Glomerular visceral epithelial cell (primary cell): ENCODE measurements around the gene KRTAP12-3.
"Not testable (repeated sequence)": the region's sequence is repeated elsewhere in the genome, so short reads cannot be mapped to it uniquely, and the experiment has no call there.

ENCODE experiments used
- DNase-seq: peaks from one replicate; pipeline ENCODE4 v3.0.0-alpha.2; 2016; ENCODE audit errors: extremely low spot score

The KRTAP12-3 gene

DNA sequence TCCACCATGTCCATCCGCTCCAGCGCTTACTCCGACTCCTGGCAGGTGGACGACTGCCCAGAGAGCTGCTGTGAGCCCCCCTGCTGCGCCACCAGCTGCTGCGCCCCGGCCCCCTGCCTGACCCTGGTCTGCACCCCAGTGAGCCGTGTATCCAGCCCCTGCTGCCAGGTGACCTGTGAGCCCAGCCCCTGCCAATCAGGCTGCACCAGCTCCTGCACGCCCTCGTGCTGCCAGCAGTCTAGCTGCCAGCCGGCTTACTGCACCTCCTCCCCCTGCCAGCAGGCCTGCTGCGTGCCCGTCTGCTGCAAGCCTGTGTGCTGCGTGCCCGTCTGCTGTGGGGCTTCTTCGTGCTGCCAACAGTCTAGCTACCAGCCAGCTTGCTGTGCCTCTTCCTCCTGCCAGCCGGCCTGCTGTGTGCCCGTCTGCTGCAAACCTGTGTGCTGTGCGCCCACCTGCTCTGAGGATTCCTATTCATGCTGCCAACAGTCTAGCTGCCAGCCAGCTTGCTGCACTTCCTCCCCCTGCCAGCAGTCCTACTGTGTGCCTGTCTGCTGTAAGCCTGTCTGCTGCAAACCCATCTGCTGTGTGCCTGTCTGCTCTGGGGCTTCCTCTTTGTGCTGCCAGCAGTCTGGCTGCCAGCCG is 30.4 kb upstream of the KRTAP12-3 start:
- DNase-seq, result not testable (repeated sequence)

- DNase-seq, result not testable (repeated sequence)
Observed at GRCh38 chr21:44627831-44628233, 29.9 kb upstream of the KRTAP12-3 start.

DNA sequence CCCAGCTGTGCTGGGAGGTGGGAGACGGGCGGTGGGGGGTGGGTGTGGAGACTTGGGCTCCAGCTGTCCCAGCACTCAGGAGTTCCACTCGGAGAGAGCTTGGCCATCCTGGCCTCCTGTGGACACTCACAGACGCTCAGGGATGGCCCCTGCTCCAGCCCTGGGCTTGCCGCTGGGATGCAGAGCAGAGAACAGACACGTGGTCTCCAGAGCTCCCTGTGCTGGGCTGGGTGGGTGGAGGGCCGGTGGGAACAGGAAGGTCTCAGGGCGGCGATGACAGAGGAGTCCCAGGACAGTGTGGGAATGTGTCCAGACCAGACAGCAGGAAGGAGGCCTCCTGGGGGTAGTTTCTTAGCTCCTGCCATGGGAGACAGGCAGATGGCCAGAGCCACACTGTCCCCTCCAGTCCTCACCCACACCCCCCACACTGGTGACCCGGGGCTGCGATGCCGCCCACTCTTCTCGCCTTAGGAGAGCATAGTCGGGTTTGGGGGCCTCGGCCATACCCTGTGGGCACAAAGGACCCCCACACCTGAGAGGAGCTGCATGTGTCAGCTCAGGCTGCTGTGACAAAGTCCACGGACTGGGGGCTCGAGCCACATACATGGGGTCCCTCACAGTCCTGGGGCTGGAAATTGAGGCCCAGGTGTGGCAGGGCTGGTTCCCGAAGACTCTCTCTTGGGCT is 28.9 kb upstream of the KRTAP12-3 start:
- DNase-seq, result no peak

- DNase-seq, result no peak
Observed at GRCh38 chr21:44630440-44630839, 27.3 kb upstream of the KRTAP12-3 start.

DNA sequence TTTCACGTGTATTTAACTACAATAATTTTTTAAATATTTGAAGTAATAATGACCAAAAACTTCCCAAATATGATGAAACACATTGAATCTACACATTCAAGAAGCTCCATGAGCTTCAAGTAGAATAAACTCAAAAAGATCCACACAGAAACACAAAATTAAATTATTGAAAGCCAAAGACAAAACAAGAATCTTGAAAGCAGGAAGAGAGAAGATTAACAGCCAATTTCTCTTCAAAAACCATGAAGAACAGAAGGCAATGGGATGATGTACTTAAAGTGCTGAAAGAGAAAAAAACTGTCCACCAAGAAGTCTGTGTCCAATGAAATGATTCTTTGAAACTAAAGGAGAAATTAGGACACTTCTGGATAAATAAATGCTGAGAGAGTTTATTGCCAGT is 25.7 kb upstream of the KRTAP12-3 start:
- DNase-seq, result no peak

DNA sequence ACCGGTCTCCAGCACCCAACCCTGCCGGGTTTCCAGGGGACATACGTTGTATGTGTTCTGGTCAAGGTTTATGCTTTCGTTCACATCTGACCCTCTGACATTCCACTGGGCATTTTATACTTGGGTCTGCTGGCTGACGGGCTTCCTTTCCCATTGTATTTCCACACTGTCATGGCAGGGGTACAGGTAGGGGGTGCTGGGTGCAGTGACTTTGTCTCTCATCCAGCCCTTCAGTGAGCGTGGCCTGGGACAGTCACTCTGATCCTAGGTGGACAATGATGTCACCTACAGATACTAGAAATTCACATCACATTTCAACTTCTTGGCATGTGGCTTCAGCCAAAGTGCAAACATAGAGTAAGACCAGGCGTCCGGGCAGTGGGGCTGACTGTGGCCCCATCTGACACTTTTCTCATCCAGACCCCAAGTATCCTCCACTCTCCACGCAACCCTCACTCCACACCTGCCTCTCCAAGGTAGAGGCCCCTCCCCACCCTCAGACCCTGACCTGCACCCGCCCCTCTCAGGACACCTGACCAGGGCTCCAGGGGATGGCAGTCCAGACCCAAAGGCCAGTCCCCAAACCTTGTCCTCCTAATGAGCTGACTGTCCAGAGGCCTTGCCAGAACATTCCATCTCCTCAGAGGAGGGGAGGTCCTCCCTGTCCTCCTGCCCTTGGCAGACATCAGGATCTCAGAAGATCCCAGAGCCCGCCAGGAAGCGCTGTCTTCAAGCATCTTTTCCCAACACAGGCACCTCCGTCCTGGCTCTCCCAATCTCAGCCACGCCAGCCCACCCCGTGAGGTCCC is 21.3 kb upstream of the KRTAP12-3 start:
- DNase-seq, result no peak

DNA sequence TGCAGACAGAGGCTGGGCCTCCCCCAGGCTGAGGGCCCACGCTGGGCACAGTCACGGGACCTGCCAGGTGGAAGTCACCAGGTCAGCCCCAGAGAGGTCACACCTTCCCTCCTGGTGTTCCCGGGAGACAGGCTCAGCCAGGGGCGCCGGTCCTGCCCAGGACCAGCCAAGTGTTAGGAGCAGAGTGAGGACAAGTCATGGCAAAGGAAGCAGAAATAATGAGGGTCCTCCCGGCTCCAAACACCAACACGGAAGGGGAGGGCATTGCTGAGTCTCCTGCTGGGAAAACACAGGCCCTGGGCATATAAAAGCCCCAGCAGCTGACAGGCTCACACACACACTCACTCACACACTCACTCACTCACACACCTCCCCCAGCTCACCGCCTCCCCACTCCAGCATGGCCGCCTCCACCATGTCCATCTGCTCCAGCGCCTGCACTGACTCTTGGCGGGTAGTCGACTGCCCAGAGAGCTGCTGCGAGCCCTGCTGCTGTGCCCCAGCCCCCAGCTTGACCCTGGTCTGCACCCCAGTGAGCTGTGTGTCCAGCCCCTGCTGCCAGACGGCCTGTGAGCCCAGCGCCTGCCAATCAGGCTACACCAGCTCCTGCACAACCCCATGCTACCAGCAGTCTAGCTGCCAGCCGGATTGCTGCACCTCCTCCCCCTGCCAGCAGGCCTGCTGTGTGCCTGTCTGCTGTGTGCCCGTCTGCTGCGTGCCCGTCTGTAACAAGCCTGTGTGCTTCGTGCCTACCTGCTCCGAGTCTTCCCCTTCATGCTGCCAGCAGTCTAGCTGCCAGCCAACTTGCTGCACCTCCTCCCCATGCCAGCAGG is 20.5 kb upstream of the KRTAP12-3 start, which contains the start of gene KRTAP10-10:
TSS of gene KRTAP10-10 (plus strand) at position 339 of the 833 bp plus-strand sequence. CDS start at position 401, 62 bp downstream.
- no peak for DNase-seq

- DNase-seq, result not testable (repeated sequence)
Observed at GRCh38 chr21:44637851-44638348, 19.8 kb upstream of the KRTAP12-3 start.

DNA sequence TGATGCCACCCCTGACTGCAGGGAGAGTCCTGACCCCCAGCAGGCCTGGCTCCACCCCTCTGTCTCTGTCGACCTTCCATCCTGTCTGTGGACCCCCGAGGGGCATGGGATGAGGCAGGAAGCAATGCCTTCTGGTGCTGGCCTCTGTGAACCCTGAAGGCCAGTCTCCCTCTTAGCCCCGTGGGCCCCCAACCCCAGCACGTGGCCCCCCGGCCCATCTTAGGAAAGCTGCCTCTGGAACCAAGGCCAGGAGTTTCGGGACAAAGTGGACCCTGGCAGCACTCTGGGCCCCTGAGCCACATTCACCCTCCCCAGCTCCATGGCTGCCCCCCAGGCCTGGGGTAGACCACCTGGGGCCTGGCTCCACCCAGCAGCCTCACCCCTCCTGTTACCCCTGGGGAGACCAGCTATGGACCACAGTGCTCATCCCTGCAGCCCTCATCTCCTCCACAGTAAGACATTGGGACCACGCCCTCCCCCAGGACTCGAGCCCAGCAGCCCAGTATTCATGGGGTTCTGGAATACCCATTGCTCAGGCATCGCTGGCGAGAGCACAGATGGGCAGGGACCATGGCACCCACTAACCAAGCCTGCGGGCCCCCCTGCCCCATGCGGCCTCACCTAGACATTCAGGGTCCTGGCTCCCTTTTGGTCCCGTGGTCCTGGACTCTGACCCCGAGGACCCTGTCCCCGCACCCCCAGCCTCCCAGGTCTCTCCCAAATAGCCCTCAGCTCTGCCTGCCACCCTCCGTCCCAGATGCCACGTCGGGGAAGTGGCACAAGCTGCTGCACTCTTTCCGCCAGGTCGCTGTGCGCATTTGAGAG is 19.0 kb upstream of the KRTAP12-3 start:
- not testable (repeated sequence) for DNase-seq

DNA sequence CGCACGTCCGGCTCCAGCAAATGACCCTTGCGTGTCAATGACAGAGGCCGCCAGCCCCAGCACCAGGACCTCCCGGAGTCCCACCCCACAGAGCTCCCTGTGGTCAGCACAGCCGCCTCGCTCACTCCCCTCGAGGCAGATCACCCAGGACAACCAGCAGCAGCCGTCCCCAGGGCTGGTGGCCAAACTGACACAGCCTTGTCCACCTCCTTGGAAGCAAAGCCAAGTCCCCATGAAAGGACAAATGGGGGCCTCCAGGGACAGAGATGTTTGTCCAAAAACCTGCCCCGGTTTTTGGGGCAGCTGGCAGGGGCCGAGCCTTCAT is 18.4 kb upstream of the KRTAP12-3 start:
- DNase-seq, result no peak

DNA sequence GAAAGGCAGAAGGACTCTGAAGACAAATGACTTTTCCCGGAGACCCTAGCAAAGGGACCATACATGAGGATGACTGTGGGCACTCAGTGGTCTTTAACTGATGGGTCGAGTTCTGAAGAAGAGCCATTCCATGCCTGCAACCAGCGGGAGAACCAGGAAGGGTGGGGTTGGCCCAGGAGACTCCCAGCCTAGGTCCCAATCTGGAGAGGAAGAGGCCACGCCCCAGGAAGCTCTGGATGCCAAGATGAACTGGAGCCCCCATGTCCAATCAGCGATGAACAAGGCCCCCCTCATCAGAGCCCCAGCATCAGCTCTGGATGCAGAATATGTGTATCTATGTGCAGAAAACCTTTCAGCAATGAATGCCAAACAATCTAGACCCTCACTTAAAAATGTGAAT is 17.0 kb upstream of the KRTAP12-3 start:
- DNase-seq, result no peak

DNA sequence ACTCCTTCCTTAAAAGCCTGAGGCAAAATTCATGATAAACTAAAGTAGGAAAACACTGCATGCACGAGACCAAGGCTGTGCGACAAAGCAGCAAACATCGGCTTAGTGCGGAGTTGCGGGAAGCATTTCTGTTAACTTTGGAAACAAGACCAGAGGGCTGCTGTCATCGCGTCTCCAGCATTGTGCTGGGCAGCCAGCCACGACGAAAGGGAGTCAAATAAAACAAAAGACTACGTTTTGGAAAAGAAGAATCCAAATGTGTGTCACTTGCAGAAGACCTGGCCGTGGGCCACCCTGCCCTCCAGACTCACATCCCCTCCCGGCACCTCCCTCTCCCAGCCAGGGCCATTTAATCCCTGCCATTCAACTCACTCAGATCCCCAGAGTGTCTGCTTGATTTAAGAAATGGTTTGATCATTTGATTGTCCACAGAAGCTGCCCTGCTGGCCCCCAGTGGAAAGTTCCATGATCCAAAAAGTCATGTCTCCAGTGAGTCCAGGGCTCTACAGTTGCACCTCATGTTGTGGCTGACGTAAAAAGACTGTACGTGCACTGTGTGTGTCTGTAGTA is 13.9 kb upstream of the KRTAP12-3 start:
- DNase-seq, result no peak

- DNase-seq, result no peak
Observed at GRCh38 chr21:44644878-44645277, 12.9 kb upstream of the KRTAP12-3 start.

DNA sequence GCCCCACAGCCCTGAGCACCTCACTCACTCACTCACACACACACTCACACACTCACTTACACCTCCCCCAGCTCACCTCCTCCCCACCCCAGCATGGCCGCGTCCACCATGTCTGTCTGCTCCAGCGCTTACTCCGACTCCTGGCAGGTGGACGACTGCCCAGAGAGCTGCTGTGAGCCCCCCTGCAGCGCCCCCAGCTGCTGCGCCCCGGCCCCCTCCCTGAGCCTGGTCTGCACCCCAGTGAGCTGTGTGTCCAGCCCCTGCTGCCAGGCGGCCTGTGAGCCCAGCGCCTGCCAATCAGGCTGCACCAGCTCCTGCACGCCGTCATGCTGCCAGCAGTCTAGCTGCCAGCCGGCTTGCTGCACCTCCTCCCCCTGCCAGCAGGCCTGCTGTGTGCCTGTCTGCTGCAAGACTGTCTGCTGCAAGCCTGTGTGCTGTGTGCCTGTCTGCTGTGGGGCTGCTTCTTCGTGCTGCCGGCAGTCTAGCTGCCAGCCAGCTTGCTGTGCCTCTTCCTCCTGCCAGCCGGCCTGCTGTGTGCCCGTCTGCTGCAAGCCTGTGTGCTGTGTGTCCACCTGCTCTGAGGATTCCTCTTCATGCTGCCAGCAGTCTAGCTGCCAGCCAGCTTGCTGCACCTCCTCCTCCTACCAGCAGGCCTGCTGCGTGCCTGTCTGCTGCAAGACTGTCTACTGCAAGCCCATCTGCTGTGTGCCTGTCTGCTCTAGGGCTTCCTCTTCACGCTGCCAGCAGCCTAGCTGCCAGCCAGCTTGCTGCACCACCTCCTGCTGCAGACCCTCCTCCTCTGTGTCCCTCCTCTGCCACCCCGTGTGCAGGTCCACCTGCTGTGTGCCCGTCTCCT is 11.1 kb upstream of the KRTAP12-3 start, which contains the start of gene KRTAP10-11:
TSS of gene KRTAP10-11 (plus strand) at position 49 of the 856 bp plus-strand sequence. CDS start at position 94, 45 bp downstream.
- not testable (repeated sequence) for DNase-seq

DNA sequence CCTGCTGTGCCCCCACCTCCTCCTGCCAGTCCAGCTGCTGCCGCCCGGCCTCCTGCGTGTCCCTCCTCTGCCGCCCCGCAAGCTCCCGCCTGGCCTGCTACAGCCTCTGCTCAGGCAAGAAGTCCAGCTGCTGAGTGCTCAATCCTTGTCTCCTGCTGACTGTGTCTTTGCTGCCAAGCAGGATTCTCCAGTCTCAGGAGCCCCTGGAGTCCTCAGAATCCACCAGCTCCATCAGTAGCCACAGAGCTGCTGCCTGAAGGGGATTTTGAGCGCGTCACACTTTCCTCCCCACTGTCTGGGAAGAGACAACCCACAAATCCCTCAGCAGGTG is 10.5 kb upstream of the KRTAP12-3 start:
- DNase-seq, result no peak

DNA sequence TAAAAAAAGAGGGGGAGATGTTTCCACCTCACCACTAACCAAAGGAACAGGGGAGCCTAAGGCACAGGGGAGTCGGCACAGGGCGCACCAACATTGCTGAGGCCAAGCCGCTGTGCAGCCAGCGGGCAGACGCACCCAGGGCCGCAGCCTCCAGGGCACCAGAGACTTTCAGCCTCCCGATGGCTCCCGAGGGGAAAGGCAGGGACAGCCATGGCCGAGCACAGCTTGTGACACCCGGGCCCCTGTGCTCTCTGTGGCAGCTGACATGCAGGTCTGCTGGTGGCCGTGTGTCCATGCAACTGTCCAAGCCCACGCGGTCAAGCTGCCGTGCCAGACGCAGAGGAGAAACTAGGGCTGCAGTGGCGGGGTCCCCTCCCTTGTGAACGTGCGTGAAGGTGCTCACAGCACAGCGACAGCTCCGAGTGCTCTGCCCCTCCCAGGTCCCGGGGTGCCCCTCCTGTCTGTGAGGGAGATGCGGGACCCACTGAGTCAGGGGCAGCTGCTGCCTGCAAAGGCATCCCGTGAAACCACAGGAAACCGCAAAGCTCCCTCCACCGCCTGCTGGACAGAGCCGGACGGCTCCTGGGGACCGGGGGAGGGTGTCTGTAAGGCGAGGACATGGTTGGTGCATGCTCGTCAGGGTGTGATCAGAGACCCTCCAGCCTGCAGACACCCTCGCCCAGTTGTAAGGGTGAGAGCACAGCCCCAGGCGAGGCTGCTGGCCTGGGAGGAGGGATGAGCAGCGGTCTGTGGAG is 9.0 kb upstream of the KRTAP12-3 start:
- no peak for DNase-seq

GRCh38 chr21:44649521-44650100 is 8.1 kb upstream of the KRTAP12-3 start:
- no peak for DNase-seq

GRCh38 chr21:44650265-44650972 is 7.3 kb upstream of the KRTAP12-3 start:
- no peak for DNase-seq
